Trophoblast cell (in vitro differentiated cells and primary cell): ENCODE results near the gene SATB1.

Experiments used
- DNase-seq, 2 donors: peaks; one replicate each; pipeline ENCODE4 v3.0.0-alpha.2; 2016
- H2AFZ ChIP-seq: 2 replicates; pipeline ENCODE4 v1.6.1; 2013; ENCODE audit warnings: low read length, moderate library complexity, mild to moderate bottlenecking; ENCODE audit not compliant: insufficient read depth, poor library complexity
- H2AK5ac ChIP-seq: 2 replicates; pipeline ENCODE4 v1.6.1; 2013; ENCODE audit warnings: mild to moderate bottlenecking, low read length
- H2BK120ac ChIP-seq: 2 replicates; pipeline ENCODE4 v1.6.1; 2013; ENCODE audit warnings: low read length, mild to moderate bottlenecking, moderate library complexity; ENCODE audit not compliant: insufficient read depth, poor library complexity
- H2BK12ac ChIP-seq: 2 replicates; pipeline ENCODE4 v1.6.1; 2013; ENCODE audit warnings: mild to moderate bottlenecking, low read length, moderate library complexity
- H2BK5ac ChIP-seq: 2 replicates; pipeline ENCODE4 v1.6.1; 2013; ENCODE audit warnings: low read length, low read depth, moderate library complexity, mild to moderate bottlenecking; ENCODE audit not compliant: poor library complexity
- H3K14ac ChIP-seq: 2 replicates; pipeline ENCODE4 v1.6.1; 2013; ENCODE audit warnings: mild to moderate bottlenecking, low read length
- H3K18ac ChIP-seq: 2 replicates; pipeline ENCODE4 v1.6.1; 2013; ENCODE audit warnings: mild to moderate bottlenecking, low read length
- H3K23ac ChIP-seq: 2 replicates; pipeline ENCODE4 v1.6.1; 2013; ENCODE audit warnings: low read length
- H3K27ac ChIP-seq: 2 replicates; pipeline ENCODE4 v1.5.1; 2013; ENCODE audit warnings: low read depth, mild to moderate bottlenecking, inconsistent platforms, low read length, moderate library complexity
- H3K27me3 ChIP-seq: 2 replicates; pipeline ENCODE4 v1.6.1; 2013; ENCODE audit warnings: inconsistent platforms, mild to moderate bottlenecking, low read length, moderate library complexity; ENCODE audit not compliant: insufficient read depth
- H3K36me3 ChIP-seq, 2 experiments: 1 replicate in 1 of 2; 2 replicates in 1 of 2; pipeline ENCODE4 v1.6.1; 2013; ENCODE audit warnings: low read length in 2 of 2, mild to moderate bottlenecking in 2 of 2, moderate library complexity in 1 of 2; ENCODE audit not compliant: insufficient read depth in 2 of 2, control insufficient read depth in 1 of 2
- H3K4ac ChIP-seq: 2 replicates; pipeline ENCODE4 v1.6.1; 2013; ENCODE audit warnings: low read depth, mild to moderate bottlenecking, low read length, moderate library complexity
- H3K4me1 ChIP-seq, 2 experiments: 1 replicate in 1 of 2; 2 replicates in 1 of 2; pipeline ENCODE4 v1.6.1; 2013; ENCODE audit warnings: low read length in 2 of 2, mild to moderate bottlenecking in 2 of 2, moderate library complexity in 1 of 2; ENCODE audit not compliant: insufficient read depth in 2 of 2, control insufficient read depth in 1 of 2
- H3K4me2 ChIP-seq: 2 replicates; pipeline ENCODE4 v1.6.1; 2013; ENCODE audit warnings: inconsistent platforms, mild to moderate bottlenecking, low read length, moderate library complexity
- H3K4me3 ChIP-seq: 2 replicates; pipeline ENCODE4 v1.5.1; 2013; ENCODE audit warnings: mild to moderate bottlenecking, low read depth, low read length, inconsistent platforms
- H3K79me1 ChIP-seq: one replicate; pipeline ENCODE4 v1.6.1; 2013; ENCODE audit warnings: low read length
- H3K79me2 ChIP-seq: 2 replicates; pipeline ENCODE4 v1.6.1; 2013; ENCODE audit warnings: low read length, mild to moderate bottlenecking; ENCODE audit not compliant: control insufficient read depth, insufficient read depth, poor library complexity
- H3K9ac ChIP-seq: 2 replicates; pipeline ENCODE4 v1.6.1; 2013; ENCODE audit warnings: mild to moderate bottlenecking, low read length
- H3K9me3 ChIP-seq: 2 replicates; pipeline ENCODE4 v1.6.1; 2013; ENCODE audit warnings: low read depth, mild to moderate bottlenecking, control low read depth, inconsistent platforms, low read length; ENCODE audit not compliant: insufficient read depth
- H4K12ac ChIP-seq: 2 replicates; pipeline ENCODE4 v1.6.1; 2013; ENCODE audit warnings: low read depth, mild to moderate bottlenecking, low read length, moderate library complexity
- H4K8ac ChIP-seq: 2 replicates; pipeline ENCODE4 v1.6.1; 2013; ENCODE audit warnings: low read depth, mild to moderate bottlenecking, low read length, moderate library complexity
- H4K91ac ChIP-seq: one replicate; pipeline ENCODE4 v1.6.1; 2013; ENCODE audit warnings: low read depth, mild to moderate bottlenecking, low read length, moderate library complexity
- WGBS: extraction: QIAGEN DNeasy Blood & Tissue Kit; methylation state at CpG from one replicate; pipeline ENCODE4 v1.1.7; 2013; ENCODE audit warnings: missing lambda C conversion rate; ENCODE audit not compliant: insufficient read length, insufficient coverage; ENCODE audit errors: extremely low coverage; 5-methylcytosine and 5-hydroxymethylcytosine counted together

The SATB1 gene

DNA sequence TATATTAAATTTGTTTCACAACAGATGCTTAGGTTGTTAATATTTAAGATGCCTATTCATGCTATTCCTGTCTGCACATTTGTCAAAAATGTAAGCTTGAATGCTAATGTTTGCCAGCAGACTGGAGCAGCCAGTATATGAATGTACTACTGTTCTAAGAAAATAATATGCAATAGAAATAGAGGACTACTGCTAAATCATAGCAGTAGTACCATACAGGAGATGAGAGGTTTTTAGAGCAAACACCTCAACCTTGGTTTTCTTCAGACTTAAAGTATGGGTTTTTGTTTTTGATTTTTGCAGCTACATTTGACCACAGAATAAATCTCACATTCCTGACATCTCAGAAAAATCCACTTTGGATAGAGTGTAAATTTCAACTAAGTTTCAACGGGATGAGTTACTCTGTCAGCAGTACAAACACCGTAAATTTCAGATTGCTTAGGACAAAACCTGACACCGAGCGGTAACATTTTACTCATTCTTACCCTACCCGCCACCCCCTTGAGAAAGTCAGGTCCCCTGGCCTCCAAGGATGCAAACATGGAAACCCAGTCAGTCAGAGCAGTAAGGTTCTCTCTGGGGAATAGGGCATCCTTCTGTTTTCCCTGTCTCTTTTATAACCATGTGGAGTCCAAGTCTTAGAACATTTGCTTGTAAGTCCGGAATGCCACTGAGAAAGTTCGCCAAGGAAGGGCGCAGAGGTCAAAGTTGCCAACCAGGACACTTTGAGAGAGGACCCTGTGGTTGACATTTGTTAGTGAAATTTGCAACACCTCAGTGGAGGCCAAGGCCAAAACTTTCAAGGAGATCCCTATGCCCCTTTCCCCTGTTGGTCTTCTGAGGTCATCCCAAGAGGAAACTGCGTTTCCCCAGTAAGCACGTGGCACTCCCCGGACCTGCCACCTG, 17.9 kb upstream of the SATB1 start:
- Histone ChIP-seq H2BK5ac (no peak overlapping the region), H3K23ac (no peak overlapping the region), H2AFZ (no peak overlapping the region), H3K4ac (no peak overlapping the region), H2AK5ac (no peak overlapping the region), H4K91ac (no peak overlapping the region), H3K27ac (no peak overlapping the region), H3K4me2 (peak overlapping the region; percentile 90), H3K79me2 (peaks cover 5% of the 10 kb centered on the region), H3K9me3 (no peaks in the 10 kb centered on the region), H4K8ac (no peak overlapping the region), H3K18ac (no peak overlapping the region), H4K12ac (no peak overlapping the region), H3K4me1 (peaks cover 9 to 11% of the 10 kb centered on the region in 2 experiments), H3K4me3 (no peak overlapping the region), H3K36me3 (no peaks in the 10 kb centered on the region), H3K9ac (no peak overlapping the region), H3K79me1 (no peaks in the 10 kb centered on the region), H2BK12ac (no peak overlapping the region), H3K14ac (no peak overlapping the region), H3K27me3 (no peaks in the 10 kb centered on the region), H2BK120ac (no peak overlapping the region)
- no CpG with 5 or more reads among the region's 11 CpGs for WGBS
- DNase-seq = no peak

DNA sequence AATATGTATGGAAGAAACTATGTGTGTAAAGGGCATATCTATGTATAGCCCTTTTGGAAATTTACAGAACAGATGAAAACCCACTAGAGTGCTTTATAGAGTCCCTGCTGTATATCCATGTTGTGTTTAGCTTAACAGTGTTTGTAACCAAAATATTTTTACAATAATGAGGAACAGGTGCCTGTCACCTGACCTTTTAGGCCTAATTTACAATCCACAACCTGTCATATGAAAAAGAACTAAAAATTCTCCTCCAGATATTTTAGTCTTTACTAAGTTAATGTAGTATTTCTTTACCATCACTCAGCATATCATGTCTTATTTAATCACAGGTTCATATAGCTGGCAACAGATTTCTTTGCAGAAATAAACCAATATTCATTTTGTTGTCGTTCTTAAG, 16.4 kb upstream of the SATB1 start:
- Histone ChIP-seq H3K27ac (no peak overlapping the region), H4K91ac (no peak overlapping the region), H3K9ac (no peak overlapping the region), H4K12ac (no peak overlapping the region), H3K4me1 (peaks cover 9 to 11% of the 10 kb centered on the region in 2 experiments), H3K36me3 (no peaks in the 10 kb centered on the region), H3K79me1 (no peaks in the 10 kb centered on the region), H4K8ac (no peak overlapping the region), H3K4me3 (no peak overlapping the region), H2BK120ac (no peak overlapping the region), H2BK5ac (no peak overlapping the region), H3K9me3 (no peaks in the 10 kb centered on the region), H3K79me2 (peaks cover 5% of the 10 kb centered on the region), H3K14ac (no peak overlapping the region), H3K23ac (no peak overlapping the region), H2BK12ac (no peak overlapping the region), H2AFZ (no peak overlapping the region), H3K4me2 (no peak overlapping the region), H2AK5ac (no peak overlapping the region), H3K27me3 (no peaks in the 10 kb centered on the region), H3K18ac (no peak overlapping the region), H3K4ac (no peak overlapping the region)
- DNase-seq = no peak
- no CpG with 5 or more reads among the region's 1 CpG for WGBS

DNA sequence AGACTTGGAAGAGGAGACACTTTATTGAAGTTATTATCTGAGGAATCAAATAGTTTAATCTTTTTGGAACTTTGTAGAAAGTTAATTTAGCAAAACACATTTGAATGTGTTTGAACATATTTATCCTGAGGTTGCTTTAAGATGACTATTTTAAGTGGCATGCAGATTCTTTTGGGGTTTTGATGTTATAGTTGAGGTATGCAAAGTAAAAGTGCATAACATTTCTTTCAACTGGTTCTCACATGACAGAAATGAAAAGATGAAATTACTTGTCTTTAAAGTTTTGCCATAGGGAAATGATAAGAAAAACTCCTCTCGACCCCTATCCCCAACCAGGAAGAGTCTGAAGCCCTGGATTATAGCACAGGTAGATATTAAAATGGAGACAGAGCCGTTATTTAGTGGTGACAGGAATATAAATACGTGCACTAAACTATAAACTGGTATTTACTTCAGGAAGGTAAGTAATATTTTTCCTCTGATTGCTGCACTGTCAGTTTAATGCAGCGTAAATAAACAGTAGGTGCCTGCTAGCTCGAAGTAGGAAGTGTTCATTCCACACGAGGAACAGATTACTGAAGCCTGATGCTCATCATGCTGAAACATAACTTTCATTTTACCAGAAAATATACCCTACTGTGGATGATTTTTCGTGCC, 15.1 kb upstream of the SATB1 start:
- Histone ChIP-seq H3K4me3 (no peak overlapping the region), H2BK5ac (no peak overlapping the region), H3K23ac (no peak overlapping the region), H3K79me1 (no peaks in the 10 kb centered on the region), H3K14ac (no peak overlapping the region), H4K91ac (no peak overlapping the region), H3K4me2 (no peak overlapping the region), H2BK120ac (no peak overlapping the region), H3K79me2 (no peaks in the 10 kb centered on the region), H3K18ac (no peak overlapping the region), H4K8ac (no peak overlapping the region), H3K4me1 (peaks cover 5% of the 10 kb centered on the region in 2 experiments), H3K4ac (no peak overlapping the region), H2AK5ac (no peak overlapping the region), H3K9ac (no peak overlapping the region), H4K12ac (no peak overlapping the region), H3K36me3 (no peaks in the 10 kb centered on the region), H3K27me3 (no peaks in the 10 kb centered on the region), H2AFZ (no peak overlapping the region), H3K27ac (no peak overlapping the region), H2BK12ac (no peak overlapping the region), H3K9me3 (no peaks in the 10 kb centered on the region)
- peak in 1 of 2 donors; percentile 15 for DNase-seq
- no CpG with 5 or more reads among the region's 7 CpGs for WGBS

DNA sequence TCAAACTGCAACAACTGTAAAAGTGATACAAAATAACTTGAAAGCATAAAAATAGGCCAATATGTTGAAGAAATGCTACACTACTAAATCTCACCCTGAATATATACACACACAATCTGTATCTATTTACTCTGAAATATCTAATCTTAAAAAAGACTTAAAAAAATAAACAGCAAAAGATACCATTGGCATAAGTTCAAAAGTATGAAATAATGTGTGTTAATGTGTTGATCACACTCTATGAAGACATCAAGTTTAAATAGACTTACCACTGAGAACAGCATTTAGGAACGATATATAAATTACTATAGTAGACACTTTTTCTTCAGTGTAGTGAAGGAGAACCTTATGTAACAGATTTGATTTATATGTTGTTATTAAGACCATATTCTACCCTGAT, 14.1 kb upstream of the SATB1 start:
- Histone ChIP-seq H2BK5ac (no peak overlapping the region), H3K4me2 (no peak overlapping the region), H2BK12ac (no peak overlapping the region), H4K8ac (no peak overlapping the region), H3K27me3 (no peaks in the 10 kb centered on the region), H3K36me3 (no peaks in the 10 kb centered on the region), H3K18ac (no peak overlapping the region), H3K9ac (no peak overlapping the region), H4K91ac (no peak overlapping the region), H3K4me1 (peaks cover 5% of the 10 kb centered on the region in 2 experiments), H3K27ac (no peak overlapping the region), H4K12ac (no peak overlapping the region), H3K23ac (no peak overlapping the region), H3K4ac (no peak overlapping the region), H3K4me3 (no peak overlapping the region), H2AFZ (no peak overlapping the region), H3K9me3 (no peaks in the 10 kb centered on the region), H3K14ac (no peak overlapping the region), H3K79me1 (no peaks in the 10 kb centered on the region), H3K79me2 (no peaks in the 10 kb centered on the region), H2BK120ac (no peak overlapping the region), H2AK5ac (no peak overlapping the region)
- no peak for DNase-seq
- no CpG with 5 or more reads among the region's 1 CpG for WGBS
